Inflammatory macrophage (primary cell): ENCODE measurements around the gene ZMAT2.
A peak's percentile ranks its signal among the peaks of the same experiment; 100 is the strongest.
"Not testable (repeated sequence)": the region's sequence is repeated elsewhere in the genome, so short reads cannot be mapped to it uniquely, and the experiment has no call there.

Experiments
- DNase-seq, 2 donors: peaks; one replicate each; pipeline ENCODE4 v3.0.0-alpha.2; 2020 to 2022
- total RNA-seq, 18 experiments: gene quantifications; one replicate each; lab custom pipeline; 2026; ENCODE audit warnings: mixed read lengths in 6 of 18, inconsistent platforms in 2 of 18; lab: John Stamatoyannopoulos, UW

Gene ZMAT2
- 31.3 to 95.3 (median 58.9) reads per million in 18 experiments for total RNA-seq

- peak; percentile 98 for DNase-seq
These were observed at the start of gene ZMAT2 for GRCh38 chr5:140700177-140701144. Gene ZMAT2, plus strand, starts transcription at chr5:140700447. Its CDS starts 14 bp downstream, at chr5:140700461.

DNA sequence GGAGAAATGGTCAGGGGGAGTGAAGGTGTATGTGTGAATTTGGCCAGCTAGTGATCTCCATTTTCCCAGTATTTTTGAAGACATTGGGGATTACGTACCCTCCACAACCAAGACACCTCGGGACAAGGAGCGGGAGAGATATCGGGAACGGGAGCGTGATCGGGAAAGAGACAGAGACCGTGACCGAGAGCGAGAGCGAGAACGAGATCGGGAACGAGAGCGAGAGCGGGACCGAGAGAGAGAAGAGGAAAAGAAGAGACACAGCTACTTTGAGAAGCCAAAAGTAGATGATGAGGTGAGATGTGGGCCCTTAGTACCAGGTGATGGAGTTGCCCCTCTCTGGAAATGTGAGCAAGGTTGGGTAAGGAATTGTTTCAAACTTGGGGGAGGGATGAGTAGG is 41.4 kb upstream of the ZMAT2 start:
- no peak for DNase-seq

- DNase-seq, result not testable (repeated sequence)
These were observed 39.9 kb upstream of the ZMAT2 start for GRCh38 chr5:140660371-140660770.

GRCh38 chr5:140664030-140664358 is 36.3 kb upstream of the ZMAT2 start:
- no peak for DNase-seq

DNA sequence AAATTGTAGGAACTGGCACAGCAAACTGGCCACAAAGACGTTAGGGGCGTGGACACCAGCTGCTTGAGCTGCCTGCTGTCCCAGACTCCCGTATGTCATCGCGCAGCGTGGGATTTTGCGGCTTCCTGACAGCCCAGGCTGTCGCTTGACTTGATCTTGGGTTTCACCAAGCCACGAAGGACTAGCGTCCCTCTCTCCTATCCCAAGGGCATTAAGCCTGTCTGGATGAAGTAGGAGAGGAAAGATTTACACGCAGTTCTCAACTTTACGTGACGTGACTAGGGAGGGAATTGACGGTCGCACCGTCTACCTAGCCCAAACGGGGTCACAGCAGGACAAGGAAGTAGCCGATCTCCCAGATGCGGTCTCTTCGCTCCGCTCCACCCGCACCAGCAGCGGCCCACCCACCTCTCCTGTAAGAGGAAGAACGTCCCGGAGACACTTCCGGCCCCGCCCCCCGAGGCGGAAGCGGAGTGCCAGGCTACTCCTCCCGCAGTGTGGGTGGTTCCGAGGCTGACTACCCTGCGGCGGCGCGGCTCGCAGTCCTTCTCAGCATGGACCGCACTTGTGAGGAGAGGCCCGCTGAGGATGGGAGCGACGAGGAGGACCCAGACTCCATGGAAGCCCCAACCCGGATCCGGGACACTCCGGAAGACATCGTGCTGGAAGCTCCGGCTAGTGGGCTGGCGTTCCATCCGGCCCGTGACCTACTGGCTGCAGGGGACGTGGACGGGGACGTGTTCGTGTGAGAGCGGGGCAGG is 35.7 kb upstream of the ZMAT2 start, which contains the start of gene WDR55:
Gene WDR55 (plus strand): TSS at position 546 of the 761 bp plus-strand sequence. CDS start 9 bp downstream, at position 555.
- DNase-seq, result peak; percentile 97 to 98

- DNase-seq, result not testable (repeated sequence)
These were observed 29.2 kb upstream of the ZMAT2 start for GRCh38 chr5:140671035-140671434.

DNA sequence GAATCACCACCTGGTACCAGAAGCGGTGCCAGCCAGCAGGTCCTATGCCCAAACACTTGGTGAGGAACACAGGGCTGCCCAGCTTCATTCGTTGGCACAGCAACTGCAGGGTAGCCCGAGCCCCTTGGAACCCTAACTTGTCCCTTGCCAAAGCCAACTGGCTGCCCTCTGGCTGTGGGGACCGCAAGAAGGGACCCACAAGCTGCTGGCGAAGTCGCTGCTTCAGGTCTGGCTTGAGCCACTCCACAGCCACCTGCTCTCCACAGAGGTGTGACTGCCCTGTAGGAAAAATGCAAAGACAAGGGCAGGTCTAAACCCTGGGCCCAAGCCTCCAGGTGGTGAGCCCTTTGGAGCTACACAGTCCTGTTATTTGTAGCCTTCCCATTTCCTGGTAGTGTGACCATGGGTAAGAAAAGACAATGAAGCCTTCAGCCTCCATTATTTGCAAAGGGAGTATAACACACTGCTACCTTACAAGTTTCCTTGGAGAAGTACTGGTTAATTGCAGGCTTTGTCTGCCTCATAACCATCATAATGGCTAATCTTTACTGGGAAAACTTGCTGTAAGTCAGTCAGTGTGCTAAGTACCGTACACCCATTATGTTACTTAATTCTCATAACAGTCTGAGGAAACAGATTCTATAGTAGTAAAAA is 28.6 kb upstream of the ZMAT2 start:
- DNase-seq, result no peak

- peak; percentile 25 to 58 for DNase-seq
These were observed 27.6 kb upstream of the ZMAT2 start for GRCh38 chr5:140672455-140673186.

DNA sequence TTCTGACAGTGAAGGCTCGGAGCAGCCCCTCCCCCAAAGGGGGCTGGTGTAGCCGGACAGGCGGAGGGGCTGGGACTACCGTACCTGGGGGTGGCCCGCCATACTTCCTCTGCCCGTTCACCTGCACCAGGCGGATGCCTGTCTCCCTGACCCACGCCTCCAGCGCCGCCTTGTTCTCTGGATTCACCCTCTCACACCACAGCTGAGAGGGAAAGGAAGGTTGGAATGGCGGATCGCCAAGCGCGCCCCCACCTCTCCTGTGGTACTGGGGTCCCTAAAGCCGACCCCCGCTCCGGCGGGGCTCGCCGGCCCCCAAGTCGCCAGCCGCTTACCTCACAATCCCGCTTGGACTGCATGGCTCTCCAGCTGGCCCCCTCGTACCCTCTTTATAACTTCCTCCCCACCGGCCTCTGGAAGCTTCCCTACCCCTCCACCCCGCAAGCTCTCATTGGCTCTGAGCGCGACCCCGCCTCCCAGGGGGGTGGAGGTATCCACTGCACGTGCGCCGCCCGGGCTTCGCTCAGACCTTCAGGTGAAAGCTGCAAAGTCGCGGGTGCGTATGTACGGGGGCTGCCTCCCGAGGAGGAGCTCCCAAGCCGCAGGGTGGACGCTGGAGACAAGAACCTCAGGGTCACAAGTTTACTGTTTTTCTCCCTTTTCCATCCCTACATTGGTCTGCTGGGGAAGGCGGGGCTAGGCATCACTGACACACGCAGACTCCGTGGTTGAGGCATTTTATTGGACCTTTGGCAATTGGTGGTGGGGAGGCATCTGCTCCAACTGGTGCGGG is 26.9 kb upstream of the ZMAT2 start, which contains the start of gene DND1:
Gene DND1 (minus strand): TSS at position 390 of the 790 bp plus-strand sequence. CDS start 34 bp downstream, at position 356.
- DNase-seq, result no peak

DNA sequence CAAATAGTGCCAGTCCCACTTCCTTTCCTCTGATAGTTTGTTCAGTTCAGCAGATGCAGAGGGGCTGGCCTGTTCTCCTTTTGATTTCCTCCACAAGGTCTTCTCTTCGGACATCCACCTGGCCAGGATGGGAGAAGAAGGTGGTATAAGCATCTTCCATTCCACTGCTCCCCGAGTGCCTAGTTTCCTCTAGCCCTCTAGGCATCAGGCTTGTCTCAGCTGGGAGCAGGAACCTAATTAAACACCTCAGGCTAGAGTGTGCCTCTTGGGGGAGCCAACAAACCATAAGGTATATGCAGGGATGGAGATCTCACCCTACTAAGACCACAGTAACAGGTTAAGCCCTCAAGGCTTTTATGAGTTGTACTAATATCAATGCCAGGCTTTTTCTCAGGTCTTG is 26.0 kb upstream of the ZMAT2 start:
- DNase-seq, result no peak

DNA sequence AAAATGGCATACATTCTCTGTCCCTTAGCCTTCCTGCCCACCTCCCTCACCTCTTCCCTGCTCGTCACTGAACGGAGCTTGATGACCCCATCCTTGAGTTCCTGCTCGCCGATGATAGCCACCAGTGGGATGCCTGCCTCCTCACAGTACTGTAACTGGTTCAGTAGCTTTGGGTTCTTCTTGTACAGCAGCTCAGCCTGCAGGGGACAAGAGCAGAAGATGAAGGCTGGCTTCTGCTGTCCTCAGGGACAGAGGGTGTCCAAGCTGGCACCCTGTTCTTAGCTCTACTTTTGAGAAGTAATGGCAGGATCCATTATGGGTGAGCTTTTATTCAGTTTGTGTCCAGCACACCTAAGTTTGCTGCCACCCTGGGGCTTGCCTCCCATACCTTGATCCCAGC is 25.6 kb upstream of the ZMAT2 start:
- DNase-seq, result no peak

GRCh38 chr5:140677947-140678346 is 22.3 kb upstream of the ZMAT2 start:
- DNase-seq, result no peak

DNA sequence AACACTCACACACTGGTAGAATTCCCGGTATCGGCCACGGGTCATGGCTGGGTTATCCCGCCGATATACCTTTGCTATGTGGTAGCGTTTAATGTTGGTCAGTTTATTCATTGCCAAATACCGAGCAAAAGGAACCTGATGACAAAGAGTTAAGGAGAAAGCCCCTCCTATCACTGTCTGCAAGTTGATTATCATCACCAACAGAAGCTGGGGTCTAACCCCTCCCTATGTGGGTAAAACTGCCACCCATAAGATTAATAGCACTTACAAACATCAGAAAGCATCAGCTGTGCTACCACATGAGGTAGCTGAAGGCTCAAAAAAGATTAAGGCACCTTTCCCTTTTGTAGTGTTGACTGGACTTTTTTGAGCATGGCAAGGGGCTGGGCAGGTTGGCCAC is 21.3 kb upstream of the ZMAT2 start:
- DNase-seq, result no peak

DNA sequence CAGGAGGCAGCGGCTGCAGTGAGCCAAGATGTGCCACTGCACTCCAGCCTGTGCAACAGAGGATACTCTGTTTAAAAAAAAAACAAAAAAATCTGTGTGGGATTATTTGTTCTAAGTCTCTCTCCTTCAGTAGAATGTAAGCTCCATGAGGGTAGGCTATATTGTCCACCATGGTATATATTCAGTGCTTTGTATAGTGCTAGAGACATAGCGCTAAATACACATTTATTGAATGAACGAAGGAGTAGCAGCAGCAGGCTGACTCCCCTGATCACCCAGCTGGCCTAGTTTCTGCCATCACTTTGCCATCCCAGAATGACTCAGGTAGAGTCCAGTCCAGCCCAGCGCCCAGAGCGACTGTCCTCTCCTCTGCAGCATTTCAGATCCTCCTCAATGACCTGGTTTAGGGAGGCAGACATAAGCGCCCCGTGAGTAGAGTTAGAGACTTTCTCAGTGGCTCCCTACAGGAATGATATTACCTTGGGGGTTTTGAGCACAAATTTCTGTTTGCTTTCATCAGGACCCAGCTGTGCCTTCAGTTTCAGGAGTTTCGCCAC is 9.8 kb upstream of the ZMAT2 start:
- DNase-seq, result no peak

DNA sequence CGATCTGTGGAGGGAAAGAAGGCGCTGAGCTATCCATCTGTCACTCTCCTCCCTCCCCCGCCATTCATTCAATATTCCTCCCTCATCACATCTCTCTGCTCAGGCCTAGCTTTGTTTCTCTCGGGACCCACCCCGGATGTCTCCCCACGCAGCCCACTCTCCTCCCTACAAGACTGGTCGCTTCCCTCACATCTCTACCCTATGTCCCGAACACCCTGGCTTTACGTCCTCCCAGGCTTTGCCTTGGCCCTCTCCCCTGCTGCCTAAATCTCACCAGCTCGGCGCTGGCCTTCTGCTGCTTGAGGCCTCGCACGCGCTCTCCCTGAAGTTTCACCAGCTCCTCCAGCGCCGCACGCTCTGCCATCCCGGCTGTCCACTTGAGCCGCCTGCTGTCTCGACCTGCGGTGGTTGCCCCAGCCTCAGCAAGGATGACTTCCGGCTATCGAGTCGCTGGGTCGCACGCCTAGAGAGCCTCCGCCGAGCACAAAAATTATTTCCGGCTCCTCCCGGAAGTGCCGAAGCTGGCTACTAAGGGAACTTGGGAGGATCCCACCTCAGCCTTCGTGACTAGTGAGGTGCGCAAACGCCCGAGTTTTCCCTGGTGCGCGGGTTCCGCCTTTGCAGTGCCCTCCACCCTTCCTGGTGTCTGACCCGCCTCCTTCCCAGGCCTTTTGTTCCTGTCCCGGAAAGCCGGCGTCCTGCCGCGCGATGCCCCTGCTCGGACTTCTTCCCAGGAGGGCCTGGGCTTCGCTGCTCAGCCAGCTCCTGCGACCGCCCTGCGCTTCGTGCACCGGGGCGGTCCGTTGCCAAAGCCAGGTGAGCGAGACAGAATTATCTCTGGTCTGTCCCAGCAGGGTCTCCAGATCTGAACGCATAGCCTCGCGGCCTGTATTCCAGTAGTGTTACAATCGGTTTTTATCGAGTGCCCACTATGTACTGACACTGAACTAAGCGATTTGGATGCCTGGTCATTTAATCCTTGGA is 9.0 kb upstream of the ZMAT2 start, which contains the start of the genes HARS1 and HARS2:
Gene HARS1 (minus strand): TSS at position 430 of the 984 bp plus-strand sequence. CDS start 66 bp downstream, at position 364.
Gene HARS2 (plus strand): TSS at position 515 of the 984 bp plus-strand sequence. CDS start 194 bp downstream, at position 709.
- DNase-seq, result peak; percentile 96 to 98

DNA sequence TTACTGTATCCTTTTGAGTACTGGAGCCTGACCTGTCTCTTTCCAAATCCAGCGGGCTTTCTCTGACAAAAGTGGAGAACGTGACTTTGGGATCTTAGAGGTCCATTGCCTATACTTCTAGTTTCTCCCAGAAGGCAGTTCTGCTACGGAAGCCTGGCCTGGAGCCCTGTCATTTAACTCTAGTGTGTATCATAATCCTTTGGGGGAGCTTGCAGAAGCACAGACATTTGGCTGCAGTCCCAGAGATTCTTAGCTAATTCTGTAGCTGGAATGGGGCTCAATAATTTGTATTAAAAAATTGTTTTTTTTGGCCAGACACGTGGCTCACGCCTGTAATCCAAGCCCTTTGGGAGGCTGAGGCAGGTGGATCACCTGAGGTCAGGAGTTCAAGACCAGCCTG is 6.0 kb upstream of the ZMAT2 start:
- no peak for DNase-seq

DNA sequence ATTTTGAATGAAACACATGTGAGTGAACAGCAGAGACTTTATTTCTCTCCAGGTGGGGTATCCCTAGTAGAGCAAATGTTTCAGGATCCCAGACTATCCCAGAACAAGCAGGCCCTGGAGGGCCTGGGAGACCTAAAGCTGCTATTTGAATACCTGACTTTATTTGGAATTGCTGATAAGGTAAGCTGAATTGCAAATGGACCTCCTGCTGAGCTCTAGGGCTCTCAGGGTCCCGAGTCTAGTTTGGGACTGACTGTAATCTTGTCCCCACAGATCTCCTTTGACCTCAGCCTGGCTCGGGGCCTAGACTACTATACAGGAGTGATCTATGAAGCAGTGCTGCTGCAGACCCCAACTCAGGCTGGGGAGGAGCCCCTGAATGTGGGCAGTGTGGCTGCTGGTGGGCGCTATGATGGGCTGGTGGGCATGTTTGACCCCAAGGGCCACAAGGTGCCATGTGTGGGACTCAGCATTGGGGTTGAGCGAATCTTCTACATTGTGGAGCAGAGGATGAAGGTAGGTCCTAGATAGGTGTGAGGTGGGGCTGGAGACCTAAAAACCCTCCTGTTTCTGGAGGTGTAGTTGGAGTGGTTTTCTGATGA is 3.3 kb upstream of the ZMAT2 start:
- no peak for DNase-seq

GRCh38 chr5:140707812-140708211 is 7.6 kb downstream of the ZMAT2 start:
- no peak for DNase-seq

DNA sequence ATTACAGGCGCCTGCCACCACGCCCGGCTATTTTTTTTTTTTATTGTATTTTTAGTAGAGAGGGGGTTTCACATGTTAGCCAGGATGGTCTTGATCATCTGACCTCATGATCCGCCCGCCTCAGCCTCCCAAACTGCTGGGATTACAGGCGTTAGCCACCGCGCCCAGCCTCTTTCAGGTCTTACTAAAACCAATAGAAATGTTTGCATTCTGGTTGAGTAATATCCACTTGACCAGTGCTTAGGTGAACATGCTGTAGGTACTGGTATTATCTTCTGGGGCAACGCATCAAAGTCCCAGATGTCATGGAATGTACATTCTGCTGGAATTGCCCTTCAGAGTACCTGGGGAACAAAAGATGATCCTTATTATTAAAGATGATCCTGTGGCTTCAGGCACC is 8.5 kb downstream of the ZMAT2 start:
- not testable (repeated sequence) for DNase-seq
